Loucy (cell line): ENCODE measurements around the gene PPAN.

Experiments used
- H2AFZ ChIP-seq: fragments of 200-600 bp; sonication (generic); 2 replicates; pipeline ENCODE4 v1.6.0; 2016; ENCODE audit warnings: antibody characterized with exemption, mild to moderate bottlenecking, low read length, moderate library complexity
- H3F3A ChIP-seq: fragments of 200-600 bp; 2 replicates; pipeline ENCODE4 v1.6.0; 2016; ENCODE audit warnings: antibody characterized with exemption, low read depth, mild to moderate bottlenecking
- H3K27me3 ChIP-seq: fragments of 200-600 bp; sonication (generic); 2 replicates; pipeline ENCODE4 v1.6.1; 2014; ENCODE audit warnings: low read length, mild to moderate bottlenecking; ENCODE audit not compliant: insufficient read depth, poor library complexity, severe bottlenecking
- H3K36me3 ChIP-seq: fragments of 200-600 bp; sonication (generic); 2 replicates; pipeline ENCODE4 v1.6.1; 2016; ENCODE audit warnings: low read length; ENCODE audit not compliant: insufficient read depth
- H3K4me1 ChIP-seq: fragments of 200-600 bp; sonication (generic); 2 replicates; pipeline ENCODE4 v1.5.1; 2014; ENCODE audit warnings: low read length, mild to moderate bottlenecking; ENCODE audit not compliant: insufficient read depth, poor library complexity, severe bottlenecking
- H3K4me2 ChIP-seq: fragments of 200-600 bp; sonication (generic); 2 replicates; pipeline ENCODE4 v1.6.0; 2014; ENCODE audit warnings: antibody characterized with exemption, low read length, low read depth, mild to moderate bottlenecking; ENCODE audit not compliant: poor library complexity, severe bottlenecking
- H3K4me3 ChIP-seq: fragments of 200-600 bp; sonication (generic); 2 replicates; pipeline ENCODE4 v1.5.1; 2014; ENCODE audit warnings: low read length, mild to moderate bottlenecking, mixed read lengths; ENCODE audit not compliant: poor library complexity, severe bottlenecking
- H3K79me2 ChIP-seq: fragments of 200-600 bp; sonication (generic); 2 replicates; pipeline ENCODE4 v1.6.1; 2014; ENCODE audit warnings: low read length; ENCODE audit not compliant: insufficient read depth
- H3K9ac ChIP-seq: fragments of 200-600 bp; sonication (generic); 2 replicates; pipeline ENCODE4 v1.6.0; 2014; ENCODE audit warnings: mild to moderate bottlenecking, low read depth, low read length, moderate library complexity; ENCODE audit not compliant: poor library complexity, severe bottlenecking
- H3K9me2 ChIP-seq: fragments of 200-600 bp; sonication (generic); replicated peaks from 2 replicates; pipeline ENCODE4 v1.6.1; 2016; ENCODE audit warnings: low read depth, low read length, mixed read lengths
- H3K9me3 ChIP-seq: fragments of 200-600 bp; sonication (generic); 2 replicates; pipeline ENCODE4 v1.6.1; 2014; ENCODE audit warnings: mild to moderate bottlenecking, antibody characterized with exemption, low read length, low read depth; ENCODE audit not compliant: insufficient read depth
- H4K20me1 ChIP-seq: fragments of 200-600 bp; sonication (generic); 2 replicates; pipeline ENCODE4 v1.6.0; 2014; ENCODE audit warnings: antibody characterized with exemption, low read length, mild to moderate bottlenecking; ENCODE audit not compliant: insufficient read depth, poor library complexity, severe bottlenecking
- CTCF ChIP-seq: fragments of 200-600 bp; sonication (generic); conservative IDR thresholded peaks from 2 replicates; pipeline ENCODE4 v1.5.1; 2014; ENCODE audit warnings: mild to moderate bottlenecking, antibody characterized with exemption, low read length
- EZH2phosphoT487 ChIP-seq: fragments of 200-600 bp; IDR thresholded peaks from 2 replicates; pipeline ENCODE4 v1.6.1; 2018; ENCODE audit warnings: antibody characterized with exemption, mild to moderate bottlenecking, moderate library complexity, borderline replicate concordance

Gene PPAN

GRCh38 chr19:10109528-10109927 lies 3.4 kb downstream of the PPAN start:
- Histone ChIP-seq H3K4me3 (no peak overlapping the region), H3K27me3 (no peaks in the 10 kb centered on the region), H4K20me1 (peaks cover 47% of the 10 kb centered on the region), H3K4me2 (no peak overlapping the region), H3K79me2 (peaks cover 51% of the 10 kb centered on the region), H2AFZ (no peak overlapping the region), H3K4me1 (peaks cover 20% of the 10 kb centered on the region), H3K9ac (no peak overlapping the region), H3F3A (peaks cover 16% of the 10 kb centered on the region), H3K9me2 (no peaks in the 10 kb centered on the region), H3K36me3 (peaks cover 40% of the 10 kb centered on the region; the same call in 1 of the 2 replicates), H3K9me3 (no peaks in the 10 kb centered on the region)
- no peak for TF ChIP-seq CTCF

- Histone ChIP-seq H3F3A (peaks cover 10% of the 10 kb centered on the region), H3K9ac (no peak overlapping the region), H3K4me3 (no peak overlapping the region), H3K36me3 (peaks cover 45% of the 10 kb centered on the region; the same call in 1 of the 2 replicates), H3K9me3 (no peaks in the 10 kb centered on the region), H3K79me2 (peaks cover 51% of the 10 kb centered on the region), H3K4me2 (no peak overlapping the region), H3K4me1 (peaks cover 14% of the 10 kb centered on the region), H3K27me3 (no peaks in the 10 kb centered on the region), H2AFZ (no peak overlapping the region), H3K9me2 (no peaks in the 10 kb centered on the region), H4K20me1 (peaks cover 54% of the 10 kb centered on the region)
- TF ChIP-seq EZH2phosphoT487 (no peak), CTCF (no peak)
Observed at GRCh38 chr19:10110076-10110971, 4.2 kb downstream of the PPAN start.

DNA sequence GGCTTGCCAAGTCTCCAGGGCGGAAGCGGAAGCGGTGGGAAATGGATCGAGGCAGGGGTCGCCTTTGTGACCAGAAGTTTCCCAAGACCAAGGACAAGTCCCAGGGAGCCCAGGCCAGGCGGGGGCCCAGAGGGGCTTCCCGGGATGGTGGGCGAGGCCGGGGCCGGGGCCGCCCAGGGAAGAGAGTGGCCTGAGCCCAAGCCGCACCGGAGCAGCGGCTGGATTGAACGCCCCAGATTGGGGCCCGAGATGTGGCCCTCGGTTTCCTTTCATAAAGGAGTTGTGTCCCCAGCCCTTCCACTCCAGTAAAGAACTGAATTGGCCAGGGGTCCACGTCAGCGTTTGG lies 4.8 kb downstream of the PPAN start:
- H3K9me3 ChIP-seq = no peaks in the 10 kb centered on the region
- peaks cover 8% of the 10 kb centered on the region for H3K4me1 ChIP-seq
- H3K9ac ChIP-seq = no peak overlapping the region
- H3K4me3 ChIP-seq = no peak overlapping the region
- TF ChIP-seq CTCF (no peak), EZH2phosphoT487 (no peak)
- peaks cover 51% of the 10 kb centered on the region; the same call in 1 of the 2 replicates for H3K36me3 ChIP-seq
- peaks cover 58% of the 10 kb centered on the region for H4K20me1 ChIP-seq
- H3K79me2 ChIP-seq = peaks cover 51% of the 10 kb centered on the region
- H3F3A ChIP-seq = peaks cover 6% of the 10 kb centered on the region; the same call in 1 of the 2 replicates
- H3K9me2 ChIP-seq = no peaks in the 10 kb centered on the region
- peak overlapping the region; percentile 2 for H3K4me2 ChIP-seq
- H2AFZ ChIP-seq = no peak overlapping the region
- no peaks in the 10 kb centered on the region for H3K27me3 ChIP-seq
